Measurements from ENCODE around the gene LIPJ. TPM values are rescaled to one million over a fixed set of nuclear protein-coding genes. Genes with fewer than 3 reads are reported as not detected.

LIPJ gene
- total RNA-seq, 1 experiment from 2014 or later, result not detected

GRCh38 chr10:88642209-88642608 is 55.6 kb downstream of the LIPJ start:
- no peak for TF ChIP-seq ZBTB33 (IDR thresholded peaks at IDR 0.05; ENCODE audit: extremely low read depth, insufficient replicate concordance, low read length)
- no peak for TF ChIP-seq YY1 (IDR thresholded peaks at IDR 0.05; ENCODE audit: extremely low read depth, insufficient replicate concordance, low read depth, low read length)
- TF ChIP-seq POLR2AphosphoS5 (IDR thresholded peaks at IDR 0.05; ENCODE audit: low read depth, low read length), result no peak
- TF ChIP-seq SP1 (IDR thresholded peaks at IDR 0.05; ENCODE audit: low read depth), result no peak
- TF ChIP-seq SIN3A (IDR thresholded peaks at IDR 0.05; ENCODE audit: low read depth), result no peak
- TF ChIP-seq CBX3 (IDR thresholded peaks at IDR 0.05; ENCODE audit: low read depth), result no peak
- no peak for TF ChIP-seq POLR2A (IDR thresholded peaks at IDR 0.05; ENCODE audit: borderline replicate concordance, extremely low read depth, insufficient read depth, insufficient read length)
- TF ChIP-seq ZFX (IDR thresholded peaks at IDR 0.05), result no peak
- TF ChIP-seq RAD21 (IDR thresholded peaks at IDR 0.05; ENCODE audit: low read depth), result no peak
- no peak for TF ChIP-seq MAX (IDR thresholded peaks at IDR 0.05)
- no peak for TF ChIP-seq EZH2 (IDR thresholded peaks at IDR 0.05)
- no peak for TF ChIP-seq FOSL1 (IDR thresholded peaks at IDR 0.05; ENCODE audit: low read depth)
- TF ChIP-seq ZNF274 (IDR thresholded peaks at IDR 0.05; ENCODE audit: low read depth, low read length), result no peak
- TF ChIP-seq REST (IDR thresholded peaks at IDR 0.05; ENCODE audit: low read depth), result no peak
- TF ChIP-seq JUND (IDR thresholded peaks at IDR 0.05), result no peak
- no peak for TF ChIP-seq ATF3 (IDR thresholded peaks at IDR 0.05)
- no peak for TF ChIP-seq EGR1 (IDR thresholded peaks at IDR 0.05; ENCODE audit: low read depth)
- no peak for TF ChIP-seq SRF (IDR thresholded peaks at IDR 0.05; ENCODE audit: low read depth)
- Histone ChIP-seq H3K9me2 (ENCODE audit: insufficient read depth) (no peaks in the 10 kb centered on the region), H3K36me3 (ENCODE audit: control insufficient read depth in 1 of 2, insufficient read depth in 2 of 2, low read length in 2 of 2) (no peaks in the 10 kb centered on the region), H3K79me2 (ENCODE audit: insufficient read depth, low read length) (no peaks in the 10 kb centered on the region), H3K4me2 (ENCODE audit: low read length) (no peak overlapping the region), H3K27me3 (ENCODE audit: insufficient read depth, low read length) (no peaks in the 10 kb centered on the region), H3K27ac (ENCODE audit: low read depth, low read length) (no peak overlapping the region), H3K4me1 (ENCODE audit: control insufficient read depth in 1 of 2, insufficient read depth in 2 of 2, low read length in 2 of 2) (no peaks in the 10 kb centered on the region), H3K9ac (ENCODE audit: low read length) (no peak overlapping the region), H3K9me3 (ENCODE audit: control insufficient read depth in 1 of 2, insufficient read depth in 1 of 2, low read depth in 1 of 2, low read length in 2 of 2) (no peaks in the 10 kb centered on the region), H4K20me1 (ENCODE audit: insufficient read depth) (no peaks in the 10 kb centered on the region), H2AFZ (ENCODE audit: low read depth, low read length, poor library complexity, severe bottlenecking) (no peak overlapping the region), H3K4me3 (replicated peaks in 1 of 2; ENCODE audit: low read depth in 1 of 2, low read length in 2 of 2) (no peak overlapping the region)
- POLR2A ChIA-PET, result no interaction called here
- DNase-seq (ENCODE audit: low read depth, low spot score), result no peak
- CTCF ChIA-PET, result no interaction called here
- BruUV-seq (replicated peaks), result no TSS peak
- intact Hi-C loops (cut with micrococcal nuclease), result no loop called here
- RAD21 ChIA-PET (ENCODE audit: low non-redundant PET in 1 of 2, low total read pairs in 2 of 2, uncharacterized antibody in 2 of 2, unreplicated experiment in 2 of 2), result no interaction called here
- ATAC-seq, result no peak
